Lower leg skin (tissue), 3 donors: ENCODE results near the gene CCDC51.

Source experiments
- POLR2A ChIP-seq, 2 donors: fragments of 450-650 bp; IDR thresholded peaks; one replicate each; pipeline ENCODE4 v1.6.1; 2016 to 2017; ENCODE audit warnings: antibody characterized with exemption in 2 of 2, mild to moderate bottlenecking in 1 of 2, moderate library complexity in 1 of 2
- TF ChIP-seq, protein P1 (sequence below), 3 donors: fragments of 450-650 bp; IDR thresholded peaks; one replicate each; pipeline ENCODE4 v1.5.1; 2016; ENCODE audit warnings: antibody characterized with exemption in 3 of 3, mild to moderate bottlenecking in 3 of 3, moderate library complexity in 2 of 3

DNA sequence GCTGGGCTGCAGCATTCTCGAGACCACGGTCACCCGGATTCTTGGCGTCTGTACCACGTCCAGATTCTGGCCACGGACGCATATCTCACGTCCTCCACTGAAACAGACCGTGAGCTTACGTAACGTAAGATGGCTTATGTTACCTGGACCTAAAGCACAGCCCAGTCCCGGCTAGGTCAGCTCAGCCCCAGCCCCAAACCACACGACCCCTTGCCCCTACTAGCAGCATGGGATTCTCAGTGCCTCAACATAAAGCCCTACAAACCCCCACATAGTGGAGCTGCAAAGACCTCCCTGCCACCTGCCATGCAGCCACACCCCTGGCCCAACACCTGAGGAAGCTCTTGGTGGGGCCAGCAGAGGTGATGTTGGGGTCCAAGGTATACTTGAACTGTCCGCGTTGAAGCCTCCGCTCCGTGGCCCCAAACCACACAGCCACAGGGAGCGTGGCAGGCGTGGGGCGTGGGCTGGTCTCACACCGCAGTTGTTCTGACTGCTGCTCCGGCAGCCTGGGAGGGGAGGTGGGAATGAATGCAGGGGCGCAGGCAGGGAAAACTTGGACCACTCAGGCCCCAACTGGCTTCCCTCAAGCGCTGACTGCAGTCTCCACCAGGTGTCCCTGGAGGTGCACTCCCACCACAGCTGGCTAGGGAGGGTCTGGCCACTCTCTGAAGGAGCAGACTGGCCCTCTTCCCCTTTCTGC lies 24.5 kb downstream of the CCDC51 start:
- no peak for TF ChIP-seq POLR2A (IDR thresholded peaks at IDR 0.05)
- TF ChIP-seq, protein P1, sequence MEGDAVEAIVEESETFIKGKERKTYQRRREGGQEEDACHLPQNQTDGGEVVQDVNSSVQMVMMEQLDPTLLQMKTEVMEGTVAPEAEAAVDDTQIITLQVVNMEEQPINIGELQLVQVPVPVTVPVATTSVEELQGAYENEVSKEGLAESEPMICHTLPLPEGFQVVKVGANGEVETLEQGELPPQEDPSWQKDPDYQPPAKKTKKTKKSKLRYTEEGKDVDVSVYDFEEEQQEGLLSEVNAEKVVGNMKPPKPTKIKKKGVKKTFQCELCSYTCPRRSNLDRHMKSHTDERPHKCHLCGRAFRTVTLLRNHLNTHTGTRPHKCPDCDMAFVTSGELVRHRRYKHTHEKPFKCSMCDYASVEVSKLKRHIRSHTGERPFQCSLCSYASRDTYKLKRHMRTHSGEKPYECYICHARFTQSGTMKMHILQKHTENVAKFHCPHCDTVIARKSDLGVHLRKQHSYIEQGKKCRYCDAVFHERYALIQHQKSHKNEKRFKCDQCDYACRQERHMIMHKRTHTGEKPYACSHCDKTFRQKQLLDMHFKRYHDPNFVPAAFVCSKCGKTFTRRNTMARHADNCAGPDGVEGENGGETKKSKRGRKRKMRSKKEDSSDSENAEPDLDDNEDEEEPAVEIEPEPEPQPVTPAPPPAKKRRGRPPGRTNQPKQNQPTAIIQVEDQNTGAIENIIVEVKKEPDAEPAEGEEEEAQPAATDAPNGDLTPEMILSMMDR (IDR thresholded peaks at IDR 0.05) = no peak
